ENCODE data around the gene RBM28. TPM values are rescaled to one million over a fixed set of nuclear protein-coding genes. Genes with fewer than 3 reads are reported as not detected.
"Not testable (repeated sequence)": the region's sequence is repeated elsewhere in the genome, so short reads cannot be mapped to it uniquely, and the experiment has no call there.

The RBM28 gene
- total and polyA plus RNA-seq, 2 of the 8 experiments (the other 6 are each of a cell fraction or from before 2014, with no cell fraction given): 12.8 to 65.3 TPM

GRCh38 chr7:128280451-128280850 lies 63.3 kb downstream of the RBM28 start:
- H2BK12ac ChIP-seq (ENCODE audit: low read depth, low read length); H3K4ac ChIP-seq (replicated peaks; ENCODE audit: insufficient read length, low read depth, low read length); H2BK5ac ChIP-seq (ENCODE audit: low read depth, low read length); H3K27ac ChIP-seq (ENCODE audit: low read depth, low read length); POLR2A ChIA-PET (ENCODE audit: partially characterized antibody); H3K36me3 ChIP-seq (ENCODE audit: control insufficient read depth in 2 of 4, insufficient read depth in 4 of 4, low read length in 3 of 4); H2BK120ac ChIP-seq (replicated peaks; ENCODE audit: low read depth, low read length); H3K79me2 ChIP-seq (ENCODE audit: control insufficient read depth in 1 of 2, insufficient read depth in 2 of 2, low read length in 2 of 2); H2BK15ac ChIP-seq (ENCODE audit: low read length); H3K14ac ChIP-seq (ENCODE audit: insufficient read length); H3K9me3 ChIP-seq (ENCODE audit: insufficient read depth in 2 of 2, low read depth in 1 of 2, low read length in 1 of 2); H3K79me1 ChIP-seq (ENCODE audit: low read depth, low read length); CTCF ChIA-PET (ENCODE audit: partially characterized antibody); H4K8ac ChIP-seq (ENCODE audit: extremely low read depth, insufficient read depth, low read length); H4K5ac ChIP-seq (ENCODE audit: insufficient read length, low read depth, low read length); DNase-seq (ENCODE audit: low read depth in 1 of 2, low spot score in 2 of 2); H3K4me2 ChIP-seq (ENCODE audit: insufficient read depth in 1 of 2, low read depth in 2 of 2, low read length in 2 of 2); H2AK5ac ChIP-seq (ENCODE audit: low read depth, low read length); H3K23ac ChIP-seq (ENCODE audit: insufficient read length); H3K9ac ChIP-seq (replicated peaks in 1 of 4; ENCODE audit: extremely low read depth in 1 of 4, low read depth in 3 of 4, low read length in 3 of 4); H3K4me1 ChIP-seq (replicated peaks in 1 of 4; ENCODE audit: control insufficient read depth in 3 of 4, insufficient read depth in 4 of 4, low read length in 3 of 4); H2AFZ ChIP-seq (ENCODE audit: low read length); H3K27me3 ChIP-seq (replicated peaks in 1 of 4; ENCODE audit: control insufficient read depth in 3 of 4, extremely low read depth in 1 of 4, insufficient read depth in 3 of 4, low read length in 3 of 4); H2BK20ac ChIP-seq (ENCODE audit: low read length); H3K18ac ChIP-seq (ENCODE audit: extremely low read depth, low read length); H4K91ac ChIP-seq (replicated peaks; ENCODE audit: insufficient read length, low read length); H3K23me2 ChIP-seq (ENCODE audit: low read depth, low read length); H4K20me1 ChIP-seq (replicated peaks in 1 of 2; ENCODE audit: control insufficient read depth in 1 of 2, insufficient read depth in 2 of 2, low read length in 2 of 2); H3K4me3 ChIP-seq (ENCODE audit: extremely low read depth in 1 of 4, insufficient read depth in 2 of 4, low read depth in 3 of 4, low read length in 4 of 4); FAIRE-seq; H3K56ac ChIP-seq (replicated peaks; ENCODE audit: insufficient read length, low read depth, low read length): not testable (repeated sequence)
- TF ChIP-seq EP300 (IDR thresholded peaks at IDR 0.05; ENCODE audit: borderline replicate concordance in 1 of 2, low read depth in 2 of 2, low read length in 2 of 2): peak in 1 of 2 experiments; percentile 56; a peak in 1 of 3 replicates
- WGBS, 2 experiments (ENCODE audit: extremely low coverage in 1 of 2, insufficient coverage in 1 of 2, insufficient read length in 1 of 2, insufficient replicate concordance in 2 of 2, low coverage in 1 of 2, low lambda C conversion rate in 2 of 2, missing lambda C conversion rate in 1 of 2): 83% methylated on average over 1 of the region's 1 CpG; no CpG with 5 or more reads in 1 of the 2 experiments
